SK-N-SH (cell line): ENCODE results near the gene R3HDM1.

Source experiments
- CTCF ChIP-seq: fragments of 200-600 bp; sonication (generic); IDR thresholded peaks from 2 replicates; pipeline ENCODE4 v1.6.1; 2017; ENCODE audit warnings: antibody characterized with exemption, mild to moderate bottlenecking, moderate library complexity
- MXI1 ChIP-seq: IDR thresholded peaks from 2 replicates; pipeline ENCODE4 v1.6.1; 2012; ENCODE audit warnings: mild to moderate bottlenecking, low read depth, low read length, improper control_type of control experiment
- POLR2AphosphoS5 ChIP-seq: IDR thresholded peaks from 2 replicates; pipeline ENCODE4 v1.6.1; 2012; ENCODE audit warnings: low read depth, low read length
- TF ChIP-seq, protein P1 (sequence below): IDR thresholded peaks from 2 replicates; pipeline ENCODE4 v1.6.1; 2012; ENCODE audit warnings: mild to moderate bottlenecking, low read depth, low read length, moderate library complexity

DNA sequence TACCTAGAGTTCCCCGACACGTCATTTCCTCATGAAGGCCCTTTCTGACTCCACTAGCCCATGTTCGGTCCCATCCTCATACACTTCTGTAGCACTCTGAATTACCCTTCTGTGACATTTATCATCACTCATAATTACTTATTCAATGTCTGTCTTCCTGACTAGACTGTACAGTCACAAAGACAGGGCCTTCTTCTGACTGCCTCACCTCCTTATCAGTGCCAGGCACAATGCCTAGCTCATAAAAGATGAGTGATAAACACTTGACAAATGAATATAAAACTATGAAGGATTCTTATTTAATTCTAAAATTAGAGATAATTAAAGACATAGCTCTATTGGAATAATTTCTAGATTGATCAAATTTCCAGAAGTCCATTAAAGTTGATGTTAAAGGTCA, 208.9 kb downstream of the R3HDM1 start:
- no peak for TF ChIP-seq MXI1
- no peak for TF ChIP-seq POLR2AphosphoS5
- TF ChIP-seq CTCF = no peak
- TF ChIP-seq, protein P1, sequence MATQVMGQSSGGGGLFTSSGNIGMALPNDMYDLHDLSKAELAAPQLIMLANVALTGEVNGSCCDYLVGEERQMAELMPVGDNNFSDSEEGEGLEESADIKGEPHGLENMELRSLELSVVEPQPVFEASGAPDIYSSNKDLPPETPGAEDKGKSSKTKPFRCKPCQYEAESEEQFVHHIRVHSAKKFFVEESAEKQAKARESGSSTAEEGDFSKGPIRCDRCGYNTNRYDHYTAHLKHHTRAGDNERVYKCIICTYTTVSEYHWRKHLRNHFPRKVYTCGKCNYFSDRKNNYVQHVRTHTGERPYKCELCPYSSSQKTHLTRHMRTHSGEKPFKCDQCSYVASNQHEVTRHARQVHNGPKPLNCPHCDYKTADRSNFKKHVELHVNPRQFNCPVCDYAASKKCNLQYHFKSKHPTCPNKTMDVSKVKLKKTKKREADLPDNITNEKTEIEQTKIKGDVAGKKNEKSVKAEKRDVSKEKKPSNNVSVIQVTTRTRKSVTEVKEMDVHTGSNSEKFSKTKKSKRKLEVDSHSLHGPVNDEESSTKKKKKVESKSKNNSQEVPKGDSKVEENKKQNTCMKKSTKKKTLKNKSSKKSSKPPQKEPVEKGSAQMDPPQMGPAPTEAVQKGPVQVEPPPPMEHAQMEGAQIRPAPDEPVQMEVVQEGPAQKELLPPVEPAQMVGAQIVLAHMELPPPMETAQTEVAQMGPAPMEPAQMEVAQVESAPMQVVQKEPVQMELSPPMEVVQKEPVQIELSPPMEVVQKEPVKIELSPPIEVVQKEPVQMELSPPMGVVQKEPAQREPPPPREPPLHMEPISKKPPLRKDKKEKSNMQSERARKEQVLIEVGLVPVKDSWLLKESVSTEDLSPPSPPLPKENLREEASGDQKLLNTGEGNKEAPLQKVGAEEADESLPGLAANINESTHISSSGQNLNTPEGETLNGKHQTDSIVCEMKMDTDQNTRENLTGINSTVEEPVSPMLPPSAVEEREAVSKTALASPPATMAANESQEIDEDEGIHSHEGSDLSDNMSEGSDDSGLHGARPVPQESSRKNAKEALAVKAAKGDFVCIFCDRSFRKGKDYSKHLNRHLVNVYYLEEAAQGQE = no peak
